Mammary epithelial cell (primary cell): ENCODE results near the gene RGCC.

ENCODE experiments used
- EZH2 ChIP-seq: IDR thresholded peaks from 2 replicates; pipeline ENCODE4 v1.6.1; 2012; ENCODE audit warnings: low read length, inconsistent platforms, borderline replicate concordance
- TF ChIP-seq, protein P1 (sequence below), 2 donors: IDR thresholded peaks in 1 of 2; conservative IDR thresholded peaks in 1 of 2; 2 replicates each; pipeline ENCODE4 v1.5.1; 2011 to 2012; ENCODE audit warnings: inconsistent platforms in 2 of 2, low read length in 2 of 2, mild to moderate bottlenecking in 2 of 2, control low read depth in 1 of 2, low read depth in 1 of 2; ENCODE audit not compliant: insufficient read depth in 1 of 2; ENCODE audit errors: extremely low read depth in 1 of 2

DNA sequence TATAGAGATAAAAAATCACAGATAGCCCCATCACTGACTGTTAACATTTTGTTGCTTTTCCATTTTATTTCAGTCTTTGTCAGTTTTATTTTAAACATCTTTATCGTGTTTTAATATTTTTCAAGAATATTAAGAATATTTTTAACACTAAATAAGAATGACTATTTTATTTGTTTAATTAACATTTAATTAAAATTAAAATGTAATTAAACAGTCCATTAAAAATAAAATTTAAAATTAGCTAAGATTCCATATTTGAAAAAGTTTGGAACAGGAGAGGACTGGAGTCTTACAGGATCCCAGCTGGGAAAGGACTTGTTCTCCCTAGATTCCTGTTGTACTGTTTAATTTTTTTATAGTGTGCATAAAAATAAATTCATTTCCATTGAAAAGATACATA lies 54.5 kb downstream of the RGCC start:
- TF ChIP-seq, protein P1, sequence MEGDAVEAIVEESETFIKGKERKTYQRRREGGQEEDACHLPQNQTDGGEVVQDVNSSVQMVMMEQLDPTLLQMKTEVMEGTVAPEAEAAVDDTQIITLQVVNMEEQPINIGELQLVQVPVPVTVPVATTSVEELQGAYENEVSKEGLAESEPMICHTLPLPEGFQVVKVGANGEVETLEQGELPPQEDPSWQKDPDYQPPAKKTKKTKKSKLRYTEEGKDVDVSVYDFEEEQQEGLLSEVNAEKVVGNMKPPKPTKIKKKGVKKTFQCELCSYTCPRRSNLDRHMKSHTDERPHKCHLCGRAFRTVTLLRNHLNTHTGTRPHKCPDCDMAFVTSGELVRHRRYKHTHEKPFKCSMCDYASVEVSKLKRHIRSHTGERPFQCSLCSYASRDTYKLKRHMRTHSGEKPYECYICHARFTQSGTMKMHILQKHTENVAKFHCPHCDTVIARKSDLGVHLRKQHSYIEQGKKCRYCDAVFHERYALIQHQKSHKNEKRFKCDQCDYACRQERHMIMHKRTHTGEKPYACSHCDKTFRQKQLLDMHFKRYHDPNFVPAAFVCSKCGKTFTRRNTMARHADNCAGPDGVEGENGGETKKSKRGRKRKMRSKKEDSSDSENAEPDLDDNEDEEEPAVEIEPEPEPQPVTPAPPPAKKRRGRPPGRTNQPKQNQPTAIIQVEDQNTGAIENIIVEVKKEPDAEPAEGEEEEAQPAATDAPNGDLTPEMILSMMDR (conservative IDR thresholded peaks at IDR 0.05 in 1 of 2, IDR thresholded peaks at IDR 0.05 in 1 of 2; ENCODE audit: extremely low read depth in 1 of 2, insufficient read depth in 1 of 2, low read depth in 1 of 2, low read length in 2 of 2) = no peak
- no peak for TF ChIP-seq EZH2
